Measurements from ENCODE around the gene DLG2.

Gene DLG2

GRCh38 chr11:83642500-83642899, 1984.6 kb downstream of the DLG2 start:
- Histone ChIP-seq H3K9me3 (ENCODE audit: control insufficient read depth, low read length) (no peaks in the 10 kb centered on the region), H3K27ac (ENCODE audit: insufficient read depth, low read length, poor library complexity, severe bottlenecking) (no peak overlapping the region), H3K4me1 (ENCODE audit: control insufficient read depth, insufficient read depth, low read length, poor library complexity, severe bottlenecking) (no peaks in the 10 kb centered on the region), H3K4me3 (ENCODE audit: insufficient read depth, low read depth, low read length, poor library complexity, severe bottlenecking) (no peak overlapping the region), H3K27me3 (replicated peaks; ENCODE audit: control insufficient read depth, insufficient read depth, low read length, poor library complexity, severe bottlenecking) (no peaks in the 10 kb centered on the region), H3K36me3 (ENCODE audit: control insufficient read depth, insufficient read depth, low read length) (no peaks in the 10 kb centered on the region)
- DNase-seq: no peak

GRCh38 chr11:83641511-83641910, 1985.6 kb downstream of the DLG2 start:
- Histone ChIP-seq H3K4me1 (ENCODE audit: control insufficient read depth, insufficient read depth, low read length, poor library complexity, severe bottlenecking) (no peaks in the 10 kb centered on the region), H3K27ac (ENCODE audit: insufficient read depth, low read length, poor library complexity, severe bottlenecking) (no peak overlapping the region), H3K9me3 (ENCODE audit: control insufficient read depth, low read length) (no peaks in the 10 kb centered on the region), H3K27me3 (replicated peaks; ENCODE audit: control insufficient read depth, insufficient read depth, low read length, poor library complexity, severe bottlenecking) (no peaks in the 10 kb centered on the region), H3K4me3 (ENCODE audit: insufficient read depth, low read depth, low read length, poor library complexity, severe bottlenecking) (no peak overlapping the region), H3K36me3 (ENCODE audit: control insufficient read depth, insufficient read depth, low read length) (no peaks in the 10 kb centered on the region)
- no peak for DNase-seq

- DNase-seq: no peak
- Histone ChIP-seq H3K4me3 (ENCODE audit: insufficient read depth, low read depth, low read length, poor library complexity, severe bottlenecking) (no peak overlapping the region), H3K27ac (ENCODE audit: insufficient read depth, low read length, poor library complexity, severe bottlenecking) (no peak overlapping the region), H3K9me3 (ENCODE audit: control insufficient read depth, low read length) (no peaks in the 10 kb centered on the region), H3K36me3 (ENCODE audit: control insufficient read depth, insufficient read depth, low read length) (no peaks in the 10 kb centered on the region), H3K27me3 (replicated peaks; ENCODE audit: control insufficient read depth, insufficient read depth, low read length, poor library complexity, severe bottlenecking) (no peaks in the 10 kb centered on the region), H3K4me1 (ENCODE audit: control insufficient read depth, insufficient read depth, low read length, poor library complexity, severe bottlenecking) (no peaks in the 10 kb centered on the region)
Observed at GRCh38 chr11:83639995-83640758, 1987.0 kb downstream of the DLG2 start.

GRCh38 chr11:83635166-83635565, 1992.0 kb downstream of the DLG2 start:
- Histone ChIP-seq H3K4me3 (ENCODE audit: insufficient read depth, low read depth, low read length, poor library complexity, severe bottlenecking) (no peak overlapping the region), H3K27ac (ENCODE audit: insufficient read depth, low read length, poor library complexity, severe bottlenecking) (no peak overlapping the region), H3K36me3 (ENCODE audit: control insufficient read depth, insufficient read depth, low read length) (no peaks in the 10 kb centered on the region), H3K4me1 (ENCODE audit: control insufficient read depth, insufficient read depth, low read length, poor library complexity, severe bottlenecking) (no peaks in the 10 kb centered on the region), H3K9me3 (ENCODE audit: control insufficient read depth, low read length) (no peaks in the 10 kb centered on the region), H3K27me3 (replicated peaks; ENCODE audit: control insufficient read depth, insufficient read depth, low read length, poor library complexity, severe bottlenecking) (no peaks in the 10 kb centered on the region)
- no peak for DNase-seq

GRCh38 chr11:83630211-83630610, 1996.9 kb downstream of the DLG2 start:
- Histone ChIP-seq H3K27me3 (replicated peaks; ENCODE audit: control insufficient read depth, insufficient read depth, low read length, poor library complexity, severe bottlenecking) (no peaks in the 10 kb centered on the region), H3K27ac (ENCODE audit: insufficient read depth, low read length, poor library complexity, severe bottlenecking) (no peak overlapping the region), H3K9me3 (ENCODE audit: control insufficient read depth, low read length) (no peaks in the 10 kb centered on the region), H3K36me3 (ENCODE audit: control insufficient read depth, insufficient read depth, low read length) (no peaks in the 10 kb centered on the region), H3K4me3 (ENCODE audit: insufficient read depth, low read depth, low read length, poor library complexity, severe bottlenecking) (no peak overlapping the region), H3K4me1 (ENCODE audit: control insufficient read depth, insufficient read depth, low read length, poor library complexity, severe bottlenecking) (no peaks in the 10 kb centered on the region)
- no peak for DNase-seq

GRCh38 chr11:83629775-83630174, 1997.4 kb downstream of the DLG2 start:
- DNase-seq: no peak
- H3K9me3 ChIP-seq (ENCODE audit: control insufficient read depth, low read length): no peaks in the 10 kb centered on the region
- no peak overlapping the region for H3K27ac ChIP-seq (ENCODE audit: insufficient read depth, low read length, poor library complexity, severe bottlenecking)
- H3K27me3 ChIP-seq (replicated peaks; ENCODE audit: control insufficient read depth, insufficient read depth, low read length, poor library complexity, severe bottlenecking): no peaks in the 10 kb centered on the region
- no peaks in the 10 kb centered on the region for H3K4me1 ChIP-seq (ENCODE audit: control insufficient read depth, insufficient read depth, low read length, poor library complexity, severe bottlenecking)
- no peaks in the 10 kb centered on the region for H3K36me3 ChIP-seq (ENCODE audit: control insufficient read depth, insufficient read depth, low read length)
- no peak overlapping the region for H3K4me3 ChIP-seq (ENCODE audit: insufficient read depth, low read depth, low read length, poor library complexity, severe bottlenecking)

GRCh38 chr11:83628622-83629355, 1998.4 kb downstream of the DLG2 start:
- Histone ChIP-seq H3K4me1 (ENCODE audit: control insufficient read depth, insufficient read depth, low read length, poor library complexity, severe bottlenecking) (no peaks in the 10 kb centered on the region), H3K4me3 (ENCODE audit: insufficient read depth, low read depth, low read length, poor library complexity, severe bottlenecking) (no peak overlapping the region), H3K27ac (ENCODE audit: insufficient read depth, low read length, poor library complexity, severe bottlenecking) (no peak overlapping the region), H3K9me3 (ENCODE audit: control insufficient read depth, low read length) (no peaks in the 10 kb centered on the region), H3K36me3 (ENCODE audit: control insufficient read depth, insufficient read depth, low read length) (no peaks in the 10 kb centered on the region), H3K27me3 (replicated peaks; ENCODE audit: control insufficient read depth, insufficient read depth, low read length, poor library complexity, severe bottlenecking) (no peaks in the 10 kb centered on the region)
- DNase-seq: no peak

GRCh38 chr11:83625336-83625735, 2001.8 kb downstream of the DLG2 start:
- Histone ChIP-seq H3K9me3 (ENCODE audit: control insufficient read depth, low read length) (no peaks in the 10 kb centered on the region), H3K4me3 (ENCODE audit: insufficient read depth, low read depth, low read length, poor library complexity, severe bottlenecking) (no peak overlapping the region), H3K4me1 (ENCODE audit: control insufficient read depth, insufficient read depth, low read length, poor library complexity, severe bottlenecking) (no peaks in the 10 kb centered on the region), H3K27me3 (replicated peaks; ENCODE audit: control insufficient read depth, insufficient read depth, low read length, poor library complexity, severe bottlenecking) (no peaks in the 10 kb centered on the region), H3K36me3 (ENCODE audit: control insufficient read depth, insufficient read depth, low read length) (no peaks in the 10 kb centered on the region), H3K27ac (ENCODE audit: insufficient read depth, low read length, poor library complexity, severe bottlenecking) (no peak overlapping the region)
- DNase-seq: no peak

- Histone ChIP-seq H3K27ac (ENCODE audit: insufficient read depth, low read length, poor library complexity, severe bottlenecking) (no peak overlapping the region), H3K4me1 (ENCODE audit: control insufficient read depth, insufficient read depth, low read length, poor library complexity, severe bottlenecking) (no peaks in the 10 kb centered on the region), H3K36me3 (ENCODE audit: control insufficient read depth, insufficient read depth, low read length) (no peaks in the 10 kb centered on the region), H3K9me3 (ENCODE audit: control insufficient read depth, low read length) (no peaks in the 10 kb centered on the region), H3K27me3 (replicated peaks; ENCODE audit: control insufficient read depth, insufficient read depth, low read length, poor library complexity, severe bottlenecking) (no peaks in the 10 kb centered on the region), H3K4me3 (ENCODE audit: insufficient read depth, low read depth, low read length, poor library complexity, severe bottlenecking) (no peak overlapping the region)
- DNase-seq: no peak
Observed at GRCh38 chr11:83617671-83618070, 2009.5 kb downstream of the DLG2 start.

- no peaks in the 10 kb centered on the region for H3K27me3 ChIP-seq (replicated peaks; ENCODE audit: control insufficient read depth, insufficient read depth, low read length, poor library complexity, severe bottlenecking)
- H3K4me3 ChIP-seq (ENCODE audit: insufficient read depth, low read depth, low read length, poor library complexity, severe bottlenecking): no peak overlapping the region
- DNase-seq: no peak
- no peaks in the 10 kb centered on the region for H3K36me3 ChIP-seq (ENCODE audit: control insufficient read depth, insufficient read depth, low read length)
- H3K4me1 ChIP-seq (ENCODE audit: control insufficient read depth, insufficient read depth, low read length, poor library complexity, severe bottlenecking): no peaks in the 10 kb centered on the region
- no peak overlapping the region for H3K27ac ChIP-seq (ENCODE audit: insufficient read depth, low read length, poor library complexity, severe bottlenecking)
- H3K9me3 ChIP-seq (ENCODE audit: control insufficient read depth, low read length): no peaks in the 10 kb centered on the region
Observed at GRCh38 chr11:83613767-83614121, 2013.4 kb downstream of the DLG2 start.

Data from effector memory CD4-positive, alpha-beta T cell (primary cell).